ENCODE data around the gene NAGA.
"Not testable (repeated sequence)": the region's sequence is repeated elsewhere in the genome, so short reads cannot be mapped to it uniquely, and the experiment has no call there.

Gene NAGA

DNA sequence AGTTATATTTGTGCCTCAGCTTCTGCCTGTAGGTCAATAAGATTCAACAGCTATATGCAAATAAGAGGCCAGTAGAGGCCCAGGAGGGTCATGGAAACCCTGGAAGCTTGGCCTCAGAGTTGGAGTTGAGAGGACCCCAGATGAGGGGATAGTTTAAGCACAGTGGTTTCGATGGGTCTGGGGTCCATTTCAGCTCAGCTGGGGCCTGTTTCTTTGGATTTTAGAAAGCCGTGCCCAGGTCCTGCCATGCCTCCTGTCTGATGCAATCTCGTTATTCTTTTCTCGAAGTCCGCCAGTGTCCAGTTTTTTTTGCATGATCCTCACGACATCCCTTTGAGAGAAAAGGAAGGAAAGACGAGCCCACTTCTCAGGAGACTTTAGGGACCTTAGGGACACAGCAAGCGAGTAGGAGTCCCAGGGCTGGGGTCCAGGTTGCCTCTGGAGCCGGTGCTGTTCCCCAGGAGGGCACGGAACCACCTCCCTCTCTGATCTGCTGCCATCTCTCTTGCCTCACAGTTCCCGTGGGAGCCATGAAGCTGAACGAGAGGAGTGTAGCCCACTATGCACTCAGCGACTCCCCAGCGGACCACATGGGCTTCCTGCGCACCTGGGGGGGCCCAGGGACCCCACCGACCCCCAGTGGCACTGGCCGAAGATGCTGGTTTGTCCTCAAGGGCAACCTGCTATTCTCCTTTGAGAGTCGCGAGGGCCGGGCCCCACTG is 6.3 kb upstream of the NAGA start:
- no peak for DNase-seq (ENCODE audit: extremely low read depth in 1 of 2, low read depth in 1 of 2)

DNA sequence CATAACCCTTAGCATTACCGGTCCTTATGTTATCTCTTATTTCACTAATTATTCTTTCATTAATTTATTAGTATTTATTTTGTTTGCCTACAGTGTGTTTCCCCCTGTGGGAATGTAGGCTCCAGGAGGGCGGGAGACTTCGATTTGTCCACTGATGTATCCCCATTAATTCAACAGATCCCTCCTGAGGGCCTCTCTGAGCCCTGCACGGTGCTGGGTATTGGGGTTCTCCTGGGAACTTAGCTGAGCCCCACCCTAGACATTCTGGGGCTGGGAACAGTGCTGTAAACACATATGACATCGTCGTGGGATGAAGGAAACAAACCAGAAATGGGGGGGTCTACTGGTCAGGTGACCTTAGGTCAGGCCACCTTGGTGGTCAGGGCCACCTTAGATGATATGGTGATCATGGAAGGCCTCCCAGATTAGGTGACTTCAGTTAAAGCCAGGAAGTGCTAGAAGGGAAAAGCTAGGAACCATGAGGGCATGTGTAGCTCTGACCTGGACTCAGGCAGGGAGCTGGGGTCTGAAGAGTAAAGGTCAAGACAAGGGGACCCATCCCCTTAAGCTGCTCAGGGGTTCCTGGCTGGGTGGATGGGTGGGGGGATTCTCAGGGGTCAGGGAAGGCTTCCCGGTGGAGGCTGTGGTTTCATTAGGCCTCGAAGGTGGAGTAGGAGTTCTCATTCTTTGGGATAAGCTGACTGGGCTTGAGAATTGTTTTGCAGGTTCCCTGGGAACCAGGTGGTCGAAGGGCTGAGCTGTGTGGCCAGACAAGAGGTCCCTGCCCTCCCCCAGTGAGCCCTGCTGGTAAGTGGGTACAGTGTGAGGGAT is 4.4 kb upstream of the NAGA start:
- DNase-seq (ENCODE audit: extremely low read depth in 1 of 2, low read depth in 1 of 2) = no peak

- peak in 1 of 2 donors; percentile 29 for DNase-seq (ENCODE audit: extremely low read depth in 1 of 2, low read depth in 1 of 2)
These were observed 3.7 kb upstream of the NAGA start, which contains the start of gene PHETA2 for GRCh38 chr22:42074132-42074811. PHETA2 (plus strand) TSS chr22:42074248; CDS start chr22:42077294, 3,046 bp downstream.

GRCh38 chr22:42073621-42074041 is 3.0 kb upstream of the NAGA start:
- no peak for DNase-seq (ENCODE audit: extremely low read depth in 1 of 2, low read depth in 1 of 2)

- DNase-seq (ENCODE audit: extremely low read depth in 1 of 2, low read depth in 1 of 2) = no peak
These were observed 2.2 kb upstream of the NAGA start for GRCh38 chr22:42072606-42073330.

DNA sequence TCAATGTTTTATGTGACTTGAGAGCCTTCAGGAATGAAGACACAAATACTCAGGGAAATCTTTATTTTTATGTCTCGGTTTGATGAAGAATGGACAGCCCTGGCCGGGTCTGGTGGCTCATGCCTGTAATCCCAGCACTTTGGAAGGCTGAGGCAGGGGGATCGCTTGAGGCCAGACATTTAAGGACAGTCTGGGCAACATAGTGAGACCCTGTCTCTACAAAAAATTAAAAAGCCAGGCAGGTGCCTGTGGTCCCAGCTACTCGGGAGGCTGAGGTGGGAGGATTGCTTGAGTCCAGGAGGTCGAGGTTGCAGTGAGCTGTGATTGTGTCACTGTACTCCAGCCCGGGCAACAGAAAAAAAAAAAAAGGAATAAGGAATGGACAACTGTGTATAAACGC is 896 bp upstream of the NAGA start:
- not testable (repeated sequence) for DNase-seq (ENCODE audit: extremely low read depth in 1 of 2, low read depth in 1 of 2)

- no peak for DNase-seq (ENCODE audit: extremely low read depth in 1 of 2, low read depth in 1 of 2)
These were observed 653 bp downstream of the NAGA start for GRCh38 chr22:42069801-42070516.

DNA sequence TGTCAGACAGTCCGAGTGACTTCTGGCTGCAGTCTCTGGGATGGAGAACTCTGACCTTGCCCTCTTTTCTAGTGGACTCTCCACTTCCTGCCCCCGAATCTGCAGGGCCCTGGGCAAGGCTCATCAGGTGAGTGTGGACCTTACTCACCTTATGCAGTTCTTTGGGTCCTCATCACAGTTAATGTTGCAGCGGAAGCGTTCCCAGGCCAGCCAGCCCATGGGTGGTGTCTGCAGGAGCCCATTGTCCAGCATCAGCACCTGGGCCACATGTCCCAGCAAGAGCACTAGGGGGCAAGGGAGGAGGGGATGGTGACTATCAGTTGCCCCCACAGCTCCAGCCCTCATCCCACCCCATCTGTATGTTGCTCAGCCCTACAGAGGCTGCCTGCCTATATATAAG is 2.3 kb downstream of the NAGA start:
- no peak for DNase-seq (ENCODE audit: extremely low read depth in 1 of 2, low read depth in 1 of 2)

- DNase-seq (ENCODE audit: extremely low read depth in 1 of 2, low read depth in 1 of 2) = no peak
These were observed 2.9 kb downstream of the NAGA start for GRCh38 chr22:42067671-42068251.

- DNase-seq (ENCODE audit: extremely low read depth in 1 of 2, low read depth in 1 of 2) = no peak
These were observed 3.7 kb downstream of the NAGA start for GRCh38 chr22:42066937-42067336.

- no peak for DNase-seq (ENCODE audit: extremely low read depth in 1 of 2, low read depth in 1 of 2)
These were observed 4.4 kb downstream of the NAGA start for GRCh38 chr22:42066126-42066761.

DNA sequence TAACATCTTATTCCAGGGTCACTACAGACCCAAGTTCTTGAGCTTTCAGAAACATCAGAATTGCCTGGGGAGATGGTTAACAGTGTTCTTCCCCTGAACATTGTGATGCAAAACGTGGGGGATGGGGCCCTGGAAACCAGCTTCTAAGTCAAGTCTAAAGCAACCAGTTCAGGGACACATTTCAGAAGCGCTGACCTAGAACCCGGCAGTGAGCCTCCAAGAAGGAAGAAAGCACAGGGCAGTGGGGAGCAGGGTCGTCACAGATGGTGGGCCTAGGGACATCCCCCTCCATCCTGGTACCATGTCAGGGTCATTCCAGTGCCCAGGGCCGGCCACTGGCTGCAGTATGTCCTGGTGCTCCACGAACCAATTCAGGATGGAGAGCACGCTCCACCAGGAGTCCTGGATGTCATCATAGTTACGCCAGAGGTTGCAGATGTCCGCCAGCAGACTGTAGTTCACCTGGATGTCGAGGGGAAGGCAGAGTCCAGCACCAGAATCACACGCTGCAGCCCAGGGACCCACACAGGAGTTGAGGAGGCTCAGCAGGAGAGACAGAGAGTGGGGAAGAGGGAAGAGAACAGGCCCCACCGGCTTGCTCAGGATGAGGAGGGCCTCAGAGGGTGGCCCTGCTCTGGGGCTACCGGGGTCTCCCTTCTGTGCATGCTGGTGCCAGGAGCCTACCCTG is 5.0 kb downstream of the NAGA start:
- DNase-seq (ENCODE audit: extremely low read depth in 1 of 2, low read depth in 1 of 2) = no peak

GRCh38 chr22:42064629-42065028 is 6.0 kb downstream of the NAGA start:
- DNase-seq (ENCODE audit: extremely low read depth in 1 of 2, low read depth in 1 of 2) = no peak

DNA sequence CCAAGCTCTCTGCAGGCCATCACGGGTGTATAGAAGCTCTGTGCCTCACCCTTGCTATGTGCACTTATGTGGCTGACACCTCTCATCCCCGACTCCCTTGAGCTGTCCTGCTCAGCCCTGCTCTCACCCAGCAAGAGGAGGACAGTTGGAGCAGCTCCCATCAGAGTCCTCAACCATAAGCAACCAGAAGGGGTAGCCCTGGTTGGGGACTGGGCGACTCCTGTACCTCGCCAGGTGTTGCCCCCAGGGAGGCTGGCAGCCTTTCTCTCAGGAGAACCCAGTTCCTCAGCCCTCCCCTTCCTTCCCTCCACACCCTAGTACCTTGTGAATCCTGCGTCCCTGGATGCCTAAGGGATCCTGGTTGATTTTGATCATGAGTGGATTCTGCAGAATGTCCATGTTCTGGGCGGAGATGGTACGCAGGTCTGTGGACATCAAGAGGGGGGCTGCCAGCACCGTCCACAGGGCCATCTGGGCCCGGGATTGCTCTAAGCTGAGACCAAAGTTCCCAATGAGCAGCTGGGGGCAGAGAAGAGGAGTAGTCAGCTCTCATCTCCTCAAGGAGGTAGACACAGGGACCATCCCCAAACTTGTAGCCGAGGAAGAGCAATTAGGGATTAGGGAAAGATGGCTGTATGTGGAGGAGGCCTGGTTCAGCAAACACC is 8.0 kb downstream of the NAGA start:
- no peak for DNase-seq (ENCODE audit: extremely low read depth in 1 of 2, low read depth in 1 of 2)

- no peak for DNase-seq (ENCODE audit: extremely low read depth in 1 of 2, low read depth in 1 of 2)
These were observed 9.6 kb downstream of the NAGA start for GRCh38 chr22:42061041-42061440.

- DNase-seq (ENCODE audit: extremely low read depth in 1 of 2, low read depth in 1 of 2) = no peak
These were observed 10.1 kb downstream of the NAGA start for GRCh38 chr22:42060489-42060888.

DNA sequence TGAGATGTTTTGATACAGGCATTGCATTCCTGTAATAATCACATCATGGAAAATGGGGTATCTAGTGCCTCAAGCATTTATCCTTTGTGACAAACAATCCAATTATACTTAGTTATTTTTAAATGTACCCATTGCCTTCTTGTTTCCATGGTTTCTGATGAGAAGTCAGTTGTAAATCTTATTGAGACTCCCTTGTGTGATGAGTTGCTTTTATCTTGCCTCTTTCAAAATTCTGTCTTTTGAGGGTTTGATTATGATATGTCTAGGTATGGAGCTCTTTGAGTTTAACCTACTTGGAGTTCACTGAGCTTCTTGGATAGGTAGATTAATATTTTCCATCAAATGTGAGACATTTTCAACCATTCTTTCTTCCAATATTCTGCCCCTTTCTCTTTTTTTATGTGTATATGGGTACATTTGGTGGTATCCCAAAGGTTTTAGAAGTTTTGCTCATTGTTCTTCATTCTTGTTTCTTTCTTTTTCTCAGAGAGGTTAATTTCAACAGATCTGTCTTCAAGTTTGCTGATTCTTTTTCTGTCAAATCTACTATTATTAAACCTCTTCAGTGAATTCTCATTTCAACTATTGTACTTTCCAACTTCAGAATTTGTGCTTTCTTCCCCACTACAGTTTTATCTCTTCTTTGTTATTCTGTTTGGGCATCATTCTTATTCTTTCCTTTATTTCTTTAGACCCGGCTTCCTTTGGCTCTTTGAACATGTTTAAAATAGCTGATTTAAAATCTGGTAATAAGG is 13.7 kb downstream of the NAGA start:
- no peak for DNase-seq (ENCODE audit: extremely low read depth in 1 of 2, low read depth in 1 of 2)

GRCh38 chr22:42052765-42053164 is 17.8 kb downstream of the NAGA start:
- DNase-seq (ENCODE audit: extremely low read depth in 1 of 2, low read depth in 1 of 2) = no peak

All from stimulated activated CD8-positive, alpha-beta memory T cell treated with anti-CD3 and anti-CD28 coated beads, Interleukin-7, amount 100 ng/mL, for 48 hours (primary cell).